Pulmonary artery endothelial cell (primary cell): ENCODE data around the gene EIF3C. TPM values are rescaled to one million over a fixed set of nuclear protein-coding genes. Genes with fewer than 3 reads are reported as not detected.
"Not testable (repeated sequence)": the region's sequence is repeated elsewhere in the genome, so short reads cannot be mapped to it uniquely, and the experiment has no call there.

Source experiments
- DNase-seq: peaks from one replicate; pipeline ENCODE4 v3.0.0-alpha.2; 2011; ENCODE audit warnings: low read depth, low spot score
- total RNA-seq: library from RNA; depleted of rRNA; stranded (reverse); fragments of >200 nt; gene quantifications from 2 replicates; pipeline ENCODE4 v1.2.3, GENCODE V29; 2014

The EIF3C gene
- total RNA-seq, result 178 and 451 TPM in 2 replicates

DNA sequence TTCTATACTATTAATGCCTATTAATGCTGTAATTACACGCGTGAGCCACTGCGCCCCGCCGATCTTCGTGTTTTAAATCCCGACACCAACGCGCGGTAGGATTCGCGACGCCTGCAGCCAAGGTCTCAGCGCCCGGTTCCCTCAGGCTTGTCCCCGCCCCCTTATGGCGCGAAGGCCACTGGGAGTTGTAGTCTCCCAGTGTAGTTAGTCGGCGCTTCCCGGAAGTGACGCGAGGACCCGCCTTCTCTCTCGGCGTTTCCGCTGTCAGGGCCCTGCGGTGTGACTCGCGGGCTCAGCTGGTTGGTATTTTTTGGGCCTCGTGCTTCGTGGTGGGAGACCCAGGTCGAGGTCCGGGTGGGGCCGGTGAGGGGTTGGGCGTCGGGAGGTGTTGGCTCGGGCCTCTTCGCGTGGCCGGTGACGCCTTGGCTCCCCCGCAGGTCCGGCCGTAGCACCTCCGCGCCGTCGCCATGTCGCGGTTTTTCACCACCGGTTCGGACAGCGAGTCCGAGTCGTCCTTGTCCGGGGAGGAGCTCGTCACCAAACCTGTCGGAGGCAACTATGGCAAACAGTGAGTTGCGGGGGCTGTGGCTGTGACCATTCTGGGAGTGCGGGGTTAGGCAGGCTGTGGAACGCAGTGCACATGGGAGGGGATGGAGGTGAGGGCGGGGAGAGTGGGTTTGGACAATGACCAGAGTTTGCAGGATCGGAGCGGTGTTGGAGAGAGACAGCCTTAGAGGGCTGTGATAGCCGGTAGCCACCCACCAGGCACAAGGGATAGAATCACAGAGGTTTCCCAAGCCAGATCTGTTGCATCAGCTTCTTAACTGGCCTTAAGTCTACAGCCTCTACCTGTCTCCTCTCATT, at the start of gene EIF3C:
Gene EIF3C, plus strand, starts transcription at position 245 of the 864 bp plus-strand sequence. Its CDS starts 223 bp downstream, at position 468.
- DNase-seq, result not testable (repeated sequence)

DNA sequence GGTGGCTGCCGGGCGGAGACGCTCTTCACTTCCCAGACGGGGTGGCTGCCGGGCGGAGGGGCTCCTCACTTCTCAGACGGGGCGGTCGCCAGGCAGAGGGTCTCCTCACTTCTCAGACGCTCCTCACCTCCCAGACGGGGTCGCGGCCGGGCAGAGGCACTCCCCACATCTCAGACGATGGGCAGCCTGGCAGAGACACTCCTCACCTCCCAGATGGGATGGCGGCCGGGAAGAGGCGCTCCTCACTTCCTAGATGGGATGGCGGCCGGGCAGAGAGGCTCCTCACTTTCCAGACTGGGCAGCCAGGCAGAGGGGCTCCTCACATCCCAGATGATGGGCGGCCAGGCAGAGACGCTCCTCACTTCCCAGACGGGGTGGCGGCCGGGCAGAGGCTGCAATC, 45.0 kb upstream of the EIF3C start:
- DNase-seq, result not testable (repeated sequence)

GRCh38 chr16:28667480-28667879, 43.8 kb upstream of the EIF3C start:
- not testable (repeated sequence) for DNase-seq

GRCh38 chr16:28668199-28668598, 43.1 kb upstream of the EIF3C start:
- not testable (repeated sequence) for DNase-seq

DNA sequence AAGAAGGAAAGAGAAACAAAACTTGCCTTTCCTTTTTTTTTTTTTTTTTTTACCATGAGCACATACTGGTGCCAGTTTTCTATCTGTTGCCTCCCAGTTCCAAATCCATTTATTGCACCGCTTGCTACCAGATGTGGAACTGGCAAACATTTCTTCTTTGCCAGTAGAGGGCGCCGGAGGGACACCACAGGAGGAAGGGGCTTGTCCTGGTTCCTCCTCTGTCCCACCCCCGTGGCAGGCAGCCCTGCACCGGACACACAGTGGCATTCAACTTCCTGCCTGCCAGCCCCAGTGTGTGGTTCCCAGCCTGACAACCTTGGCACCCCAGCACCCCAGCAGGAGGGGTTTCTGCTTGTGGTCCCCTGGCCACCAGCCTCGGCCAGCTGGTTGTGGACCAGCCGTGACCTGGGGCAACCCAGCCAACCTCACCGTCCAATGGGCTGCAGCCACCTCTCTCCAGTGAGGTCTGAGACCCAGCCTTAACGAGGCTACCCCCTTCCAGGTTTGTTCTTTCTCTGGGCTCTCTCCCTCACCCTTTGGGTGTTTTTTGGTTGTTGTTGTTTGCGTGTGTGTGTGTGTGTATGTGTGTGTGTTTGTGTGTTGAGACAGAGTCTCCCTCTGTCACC, 22.8 kb upstream of the EIF3C start:
- DNase-seq, result not testable (repeated sequence)

- not testable (repeated sequence) for DNase-seq
These were observed 21.8 kb upstream of the EIF3C start for GRCh38 chr16:28689425-28689824.

DNA sequence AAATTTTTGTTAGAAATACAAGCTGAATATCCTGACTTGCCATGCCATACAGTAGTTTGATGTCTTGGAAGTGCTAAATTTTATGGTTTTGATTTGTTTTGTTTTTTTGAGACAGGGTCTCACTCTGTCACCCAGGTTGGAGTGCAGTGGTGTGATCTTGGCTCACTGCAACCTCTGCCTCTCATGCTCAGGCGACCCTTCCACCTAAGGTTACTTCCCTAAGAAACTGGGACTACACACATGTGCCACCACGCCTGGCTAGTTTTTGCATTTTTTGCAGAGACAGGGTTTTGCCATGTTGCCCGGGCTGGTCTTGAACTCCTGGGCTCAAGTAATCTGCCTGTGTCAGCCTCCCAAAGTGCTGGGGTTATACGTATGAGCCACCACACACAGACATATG, 19.5 kb upstream of the EIF3C start:
- DNase-seq, result not testable (repeated sequence)

GRCh38 chr16:28693257-28693950, 17.9 kb upstream of the EIF3C start:
- DNase-seq, result not testable (repeated sequence)

DNA sequence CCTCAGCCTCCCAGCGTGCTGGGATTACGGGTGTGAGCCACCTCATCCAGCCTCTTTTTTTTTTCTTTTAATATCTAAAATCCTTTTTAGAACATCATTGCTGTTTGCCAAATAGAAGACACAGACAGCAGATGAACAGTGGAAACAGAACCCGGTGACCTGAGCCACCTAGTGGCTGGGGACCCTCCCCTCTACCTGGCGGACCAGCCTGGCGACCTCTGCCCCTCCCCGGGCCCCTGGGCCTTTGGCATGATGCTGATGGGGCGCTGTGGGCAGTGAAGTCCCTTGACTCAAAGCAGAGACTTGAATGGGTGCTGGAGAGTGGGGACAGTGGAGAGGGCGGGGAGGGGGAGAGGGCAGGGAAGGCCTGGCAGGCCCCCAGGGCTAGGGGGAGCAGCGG, 11.5 kb upstream of the EIF3C start:
- not testable (repeated sequence) for DNase-seq

DNA sequence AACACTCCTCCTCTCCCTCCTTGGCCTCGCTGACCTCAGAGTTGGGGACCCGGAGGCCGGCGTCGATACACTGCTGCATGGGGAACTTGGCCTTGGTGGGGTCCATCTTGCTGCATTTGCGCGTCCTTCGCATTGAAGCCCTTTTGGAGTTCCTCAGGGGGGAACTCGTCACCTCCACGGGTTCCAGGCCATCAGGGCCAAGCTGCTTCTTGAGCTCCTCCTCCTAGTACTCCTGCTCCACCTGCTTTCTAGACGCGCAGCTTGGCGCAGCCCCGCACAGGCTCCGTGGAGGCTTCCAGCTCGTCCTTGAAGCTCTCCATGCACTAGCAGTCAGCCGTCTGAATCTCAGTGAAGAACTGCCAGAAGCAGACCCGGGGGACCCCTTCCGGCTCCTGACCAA, 10.9 kb upstream of the EIF3C start:
- not testable (repeated sequence) for DNase-seq

DNA sequence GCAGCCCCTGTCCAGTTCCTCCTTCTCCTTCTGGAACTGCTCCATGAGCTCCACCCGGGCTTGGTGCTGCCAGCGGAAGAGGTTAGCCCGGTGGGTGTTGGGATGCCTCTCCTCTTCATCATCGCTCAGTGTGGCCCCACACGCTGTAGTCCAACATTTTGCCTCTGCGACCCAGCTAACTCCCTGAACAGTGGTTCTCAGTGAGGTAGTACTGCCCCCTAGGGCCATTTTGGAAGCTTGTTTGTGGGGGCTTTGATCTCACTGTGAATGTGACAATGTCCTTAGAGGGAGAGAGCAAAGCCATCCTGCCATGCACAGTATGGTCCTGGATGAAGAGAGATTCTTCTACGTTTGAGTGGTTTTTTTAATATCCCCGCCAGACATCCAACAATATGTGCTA, 9.9 kb upstream of the EIF3C start:
- DNase-seq, result not testable (repeated sequence)

- DNase-seq, result not testable (repeated sequence)
These were observed 7.0 kb upstream of the EIF3C start for GRCh38 chr16:28704246-28704645.

DNA sequence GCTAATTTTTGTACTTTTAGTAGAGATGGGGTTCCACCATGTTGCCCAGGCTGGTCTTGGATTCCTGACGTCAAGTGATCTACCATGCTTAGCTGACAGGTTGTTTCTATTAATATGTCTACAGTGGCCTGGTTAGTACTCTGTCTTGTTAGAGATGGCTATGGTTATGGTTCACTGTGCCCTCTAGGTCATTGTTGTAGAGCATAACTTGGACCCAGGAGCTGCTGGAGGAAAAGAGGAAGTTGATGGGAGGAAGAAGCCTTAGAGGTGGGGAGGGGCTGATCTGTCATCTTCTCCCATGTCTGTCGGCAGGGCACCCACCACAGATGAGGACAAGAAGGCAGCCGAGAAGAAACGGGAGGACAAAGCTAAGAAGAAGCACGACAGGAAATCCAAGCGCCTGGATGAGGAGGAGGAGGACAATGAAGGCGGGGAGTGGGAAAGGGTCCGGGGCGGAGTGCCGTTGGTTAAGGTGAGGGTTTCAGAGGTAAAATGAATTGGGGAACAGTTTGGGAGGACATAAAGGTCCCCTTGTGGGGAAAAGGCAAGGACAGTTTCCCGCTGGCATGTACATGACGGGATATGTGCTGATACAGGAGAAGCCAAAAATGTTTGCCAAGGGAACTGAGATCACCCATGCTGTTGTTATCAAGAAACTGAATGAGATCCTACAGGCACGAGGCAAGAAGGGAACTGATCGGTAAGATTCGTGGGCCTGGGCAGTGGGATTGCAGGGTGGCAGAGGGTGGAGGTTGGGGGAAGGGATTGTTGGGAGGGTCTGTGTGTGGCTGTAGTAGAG, 11.8 kb downstream of the EIF3C start:
- DNase-seq, result not testable (repeated sequence)

GRCh38 chr16:28731253-28731652, 20.0 kb downstream of the EIF3C start:
- DNase-seq, result not testable (repeated sequence)

- not testable (repeated sequence) for DNase-seq
These were observed 21.3 kb downstream of the EIF3C start for GRCh38 chr16:28732455-28733124.

DNA sequence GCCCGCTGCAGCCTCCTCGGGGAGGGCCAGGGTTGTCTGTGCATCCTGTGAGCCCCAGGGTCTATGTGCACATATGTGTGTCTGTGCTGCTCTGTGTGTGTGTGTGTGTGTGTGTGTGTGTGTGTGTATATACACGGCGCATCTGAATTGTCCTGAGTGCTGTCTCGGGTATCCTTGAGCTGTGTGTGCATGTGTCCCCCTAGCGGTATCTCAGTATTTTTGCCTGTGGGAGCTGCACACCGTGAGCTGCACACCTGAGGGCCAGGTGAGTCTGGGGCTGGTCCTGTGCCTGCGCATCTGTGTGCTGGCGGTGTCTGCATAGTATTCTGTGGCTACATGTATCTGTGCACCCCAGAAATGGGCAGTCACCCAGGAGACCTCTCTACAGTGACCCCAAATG, 28.5 kb downstream of the EIF3C start:
- not testable (repeated sequence) for DNase-seq

DNA sequence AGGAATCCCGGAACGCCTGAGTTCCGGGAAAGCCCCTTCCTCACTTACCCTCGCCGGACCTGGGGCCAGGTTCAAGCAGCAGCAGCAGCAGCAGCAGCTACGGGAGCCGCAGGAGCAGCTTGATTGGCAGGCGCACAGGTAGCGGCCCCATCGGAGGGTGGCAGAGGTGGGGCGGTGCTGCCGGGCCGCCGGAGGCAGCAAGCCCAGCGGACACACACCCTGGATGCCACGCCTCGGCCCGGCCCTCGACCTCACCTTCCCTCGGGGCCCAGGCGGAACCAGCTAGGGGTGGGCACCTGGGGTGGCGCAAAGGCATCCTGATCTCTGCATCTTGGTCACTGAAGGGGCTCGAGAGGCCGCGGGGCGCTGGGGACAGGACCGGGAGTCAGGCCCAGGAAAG, 29.4 kb downstream of the EIF3C start:
- not testable (repeated sequence) for DNase-seq

DNA sequence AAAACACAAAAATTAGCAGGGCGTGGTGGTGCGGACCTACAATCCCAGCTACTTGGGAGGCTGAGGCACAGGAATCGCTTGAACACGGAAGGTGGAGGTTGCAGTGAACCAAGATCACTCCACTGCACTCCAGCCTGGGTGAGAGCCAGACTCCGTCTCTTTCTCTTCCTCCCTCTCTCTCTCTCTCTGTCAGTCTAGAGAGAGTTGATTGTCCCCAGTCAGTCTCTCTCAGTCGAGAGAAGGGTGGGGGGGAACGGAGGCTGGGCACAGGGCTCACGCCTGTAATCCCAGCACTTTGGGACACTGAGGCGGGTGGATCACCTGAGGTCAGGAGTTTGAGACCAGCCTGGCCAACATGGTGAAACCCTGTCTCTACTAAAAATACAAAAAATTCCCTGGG, 30.0 kb downstream of the EIF3C start:
- not testable (repeated sequence) for DNase-seq

GRCh38 chr16:28746618-28747350, 35.5 kb downstream of the EIF3C start:
- DNase-seq, result not testable (repeated sequence)

DNA sequence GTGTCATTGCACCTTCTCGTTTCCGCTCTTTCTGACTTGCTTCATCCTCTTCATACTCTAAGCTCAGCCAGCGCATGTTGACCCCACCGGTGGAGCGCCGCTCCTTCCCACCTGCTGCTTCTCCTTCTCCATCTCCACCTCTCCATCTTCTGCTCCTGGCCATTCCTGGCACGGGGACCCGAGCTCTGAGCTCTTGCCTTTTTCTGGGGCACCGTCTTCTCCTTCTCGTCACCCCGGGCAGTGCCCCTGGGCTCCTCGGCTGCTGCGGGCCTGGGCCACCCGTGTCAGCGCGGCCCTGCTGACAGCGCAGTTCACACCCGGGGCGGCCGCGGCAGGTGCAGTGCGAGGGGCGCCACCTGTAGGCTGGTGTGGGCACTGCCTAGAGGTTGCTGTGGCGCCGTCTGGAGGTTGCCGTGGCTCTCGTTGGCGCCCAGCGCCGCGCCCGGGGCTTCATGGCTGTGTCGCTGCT, 38.8 kb downstream of the EIF3C start:
- DNase-seq, result not testable (repeated sequence)
